ENCODE measurements around the gene PSMA2. TPM values are rescaled to one million over a fixed set of nuclear protein-coding genes. Genes with fewer than 3 reads are reported as not detected.

PSMA2 gene
- total RNA-seq = 46.1 TPM

DNA sequence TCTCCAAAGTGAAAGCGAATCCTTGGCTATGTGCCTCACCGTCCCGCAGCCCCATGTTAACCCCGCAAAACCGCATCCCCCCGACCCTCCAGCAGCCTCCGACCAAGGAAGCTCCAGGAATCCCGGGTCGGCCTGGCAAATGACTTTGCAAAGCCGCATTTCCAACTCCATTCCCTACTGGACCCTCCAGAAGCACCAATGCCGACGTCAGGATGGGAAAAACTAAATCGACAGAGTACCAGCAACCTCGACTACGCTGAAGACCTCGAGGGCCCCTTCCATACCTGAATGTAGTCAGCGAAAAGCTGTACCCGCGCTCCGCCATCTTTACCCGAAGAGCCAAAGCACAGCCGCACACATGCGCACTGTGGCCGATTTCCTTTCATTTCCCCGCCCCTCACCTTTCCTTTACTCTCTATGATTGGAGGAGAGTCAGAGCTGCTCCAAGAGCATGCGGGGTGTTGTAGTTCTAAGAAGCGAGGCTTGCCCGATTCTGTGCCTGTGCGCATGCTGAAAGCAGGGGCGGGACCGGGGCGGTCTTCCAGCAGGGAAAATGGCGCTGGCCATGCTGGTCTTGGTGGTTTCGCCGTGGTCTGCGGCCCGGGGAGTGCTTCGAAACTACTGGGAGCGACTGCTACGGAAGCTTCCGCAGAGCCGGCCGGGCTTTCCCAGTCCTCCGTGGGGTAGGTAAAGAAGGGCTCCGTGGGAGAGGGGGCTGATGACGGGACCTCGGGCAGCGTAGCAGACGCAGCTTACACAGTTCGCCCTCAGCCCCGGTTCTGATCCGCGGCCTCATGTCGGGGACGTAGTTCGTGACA, at the start of gene PSMA2, which contains the start of gene MRPL32:
Gene PSMA2 (minus strand): TSS at position 341 of the 818 bp plus-strand sequence. CDS start 16 bp downstream, at position 325.
Gene MRPL32 (plus strand): TSS at position 543 of the 818 bp plus-strand sequence. CDS start 11 bp downstream, at position 554.

DNA sequence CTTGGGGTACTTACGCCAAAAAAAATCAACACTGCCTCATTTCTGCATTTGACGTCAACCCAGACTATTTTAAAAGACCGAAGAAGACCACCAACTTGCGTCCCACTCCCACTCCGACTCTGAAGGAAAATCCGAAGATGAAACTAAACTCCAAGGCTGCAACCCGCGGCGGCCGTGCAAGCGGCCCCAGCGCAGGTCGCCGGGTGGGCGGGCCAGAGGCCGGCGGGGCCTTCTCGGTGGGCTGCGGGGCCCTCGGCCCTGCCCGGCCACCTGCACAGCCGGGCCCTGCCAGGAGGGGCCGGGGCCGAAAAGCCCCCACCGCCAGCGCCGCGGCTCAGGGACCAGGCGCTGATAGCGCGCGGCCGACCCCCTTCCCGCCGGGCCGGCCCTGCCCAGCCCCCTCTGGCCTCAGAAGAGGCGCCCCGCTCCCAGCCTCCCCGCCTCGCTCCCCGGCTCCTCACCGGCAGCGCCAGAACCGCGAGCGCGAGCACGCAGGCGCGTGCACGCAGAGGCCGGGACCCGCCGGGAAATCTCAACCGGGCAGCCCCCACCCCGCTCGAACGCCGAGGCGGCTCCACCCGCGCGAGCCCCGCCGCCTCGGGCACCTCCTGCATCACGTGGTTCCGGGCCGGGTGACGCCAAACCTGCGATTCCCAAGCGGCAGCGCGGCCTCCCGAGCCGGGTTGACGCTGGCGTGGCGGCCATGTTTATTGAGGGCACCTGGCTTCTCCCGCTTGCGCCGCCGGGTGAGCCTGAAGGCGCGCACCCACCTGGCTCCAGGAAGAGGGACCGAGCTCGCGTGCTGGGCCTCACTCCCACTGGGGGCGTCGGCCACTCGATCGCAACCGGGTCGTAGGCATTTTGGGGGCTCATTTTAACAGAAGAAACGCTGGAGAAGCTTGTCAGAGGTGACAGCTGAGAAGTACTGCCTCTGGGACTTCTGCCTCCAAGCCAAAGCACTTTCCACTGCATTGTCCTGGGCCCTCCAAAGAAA, 20.2 kb downstream of the PSMA2 start, which contains the start of gene C7orf25:
Gene C7orf25 (minus strand): TSS at position 617 of the 994 bp plus-strand sequence. CDS start 1,170 bp downstream, outside the sequence.

Other genes starting within 250 kb of the PSMA2 start
- gene C7orf25, start 20.1 kb downstream of the PSMA2 start, total RNA-seq = 11.3 TPM
- gene MRPL32, start 202 bp upstream of the PSMA2 start, total RNA-seq = 51.7 TPM
- gene HECW1, start 180.5 kb upstream of the PSMA2 start, total RNA-seq = 48.0 TPM

Measured in diencephalon (tissue), 1 donor.